Natural killer cell (primary cell): ENCODE measurements around the gene MTFR1L. TPM values are rescaled to one million over a fixed set of nuclear protein-coding genes. Genes with fewer than 3 reads are reported as not detected.
"Not testable (repeated sequence)": the region's sequence is repeated elsewhere in the genome, so short reads cannot be mapped to it uniquely, and the experiment has no call there.

ENCODE experiments used
- ATAC-seq, 3 donors: fragments of 150-1000 bp in 2 of 3; fragments of 200-7000 bp in 1 of 3; cut with Tn5 transposase; 1 replicate in 1 of 3; 2 replicates in 2 of 3; pipeline ENCODE4 v1.10.0; 2021; ENCODE audit warnings: mild to moderate bottlenecking in 2 of 3, moderate library complexity in 2 of 3
- DNase-seq, 2 donors: peaks; one replicate each; pipeline versions ENCODE4 v3.0.0 to v3.0.0-alpha.2; 2013 to 2021; ENCODE audit warnings: mixed read lengths in 1 of 2
- H3K27ac ChIP-seq: one replicate; pipeline ENCODE4 v1.5.1; 2013; ENCODE audit warnings: mild to moderate bottlenecking, low read length
- H3K27me3 ChIP-seq: one replicate; pipeline ENCODE4 v1.6.1; 2013; ENCODE audit warnings: low read length; ENCODE audit not compliant: control insufficient read depth, insufficient read depth
- H3K36me3 ChIP-seq: one replicate; pipeline ENCODE4 v1.6.1; 2013; ENCODE audit warnings: low read length; ENCODE audit not compliant: control insufficient read depth, insufficient read depth
- H3K4me1 ChIP-seq: one replicate; pipeline ENCODE4 v1.6.1; 2013; ENCODE audit warnings: low read length; ENCODE audit not compliant: control insufficient read depth, insufficient read depth
- H3K4me3 ChIP-seq: one replicate; pipeline ENCODE4 v1.5.1; 2013; ENCODE audit warnings: low read length
- H3K9me3 ChIP-seq: one replicate; pipeline ENCODE4 v1.6.1; 2013; ENCODE audit warnings: low read length; ENCODE audit not compliant: control insufficient read depth, insufficient read depth
- H3K27ac Mint-ChIP-seq, 2 donors: one replicate each; pipeline ENCODE4 v1.8.0; 2022; ENCODE audit warnings: mild to moderate bottlenecking in 2 of 2, mixed read lengths in 2 of 2, moderate library complexity in 1 of 2
- H3K27me3 Mint-ChIP-seq, 2 donors: one replicate each; pipeline ENCODE4 v1.8.0; 2022; ENCODE audit warnings: low read depth in 2 of 2, mixed read lengths in 2 of 2
- H3K36me3 Mint-ChIP-seq: one replicate; pipeline ENCODE4 v1.8.0; 2022; ENCODE audit warnings: mixed read lengths
- H3K4me1 Mint-ChIP-seq, 2 donors: one replicate each; pipeline ENCODE4 v1.8.0; 2022; ENCODE audit warnings: mixed read lengths in 2 of 2
- H3K4me3 Mint-ChIP-seq: one replicate; pipeline ENCODE4 v1.8.0; 2022; ENCODE audit warnings: mild to moderate bottlenecking, moderate library complexity, mixed read lengths
- H3K9me3 Mint-ChIP-seq, 2 donors: one replicate each; pipeline ENCODE4 v1.8.0; 2022; ENCODE audit warnings: mixed read lengths in 2 of 2
- WGBS: methylation state at CpG from one replicate; pipeline ENCODE4 v1.1.7; 2013; ENCODE audit warnings: missing lambda C conversion rate; ENCODE audit not compliant: insufficient coverage; 5-methylcytosine and 5-hydroxymethylcytosine counted together
- intact Hi-C: fragments of 100-400 bp; cut with micrococcal nuclease; formaldehyde crosslinking; loops from one replicate; pipeline ENCODE4 v1.14.2; 2022
- total RNA-seq, 4 donors: library from RNA; stranded (reverse); fragments of 120-200 nt in 1 of 4; gene quantifications; one replicate each; pipeline versions ENCODE4 v1.2.3 to v1.2.4, GENCODE V29; 2013 to 2022
- TF ChIP-seq, protein P1 (sequence below): fragments of 200-600 bp; IDR thresholded peaks from one replicate; pipeline ENCODE4 v1.8.0; 2022; ENCODE audit warnings: antibody characterized with exemption

Gene MTFR1L
- total RNA-seq, 3 donors from 2014 or later (not counting 1 experiment from before 2014, with no cell fraction given) = 33.4 to 39.0 (median 39.0) TPM

DNA sequence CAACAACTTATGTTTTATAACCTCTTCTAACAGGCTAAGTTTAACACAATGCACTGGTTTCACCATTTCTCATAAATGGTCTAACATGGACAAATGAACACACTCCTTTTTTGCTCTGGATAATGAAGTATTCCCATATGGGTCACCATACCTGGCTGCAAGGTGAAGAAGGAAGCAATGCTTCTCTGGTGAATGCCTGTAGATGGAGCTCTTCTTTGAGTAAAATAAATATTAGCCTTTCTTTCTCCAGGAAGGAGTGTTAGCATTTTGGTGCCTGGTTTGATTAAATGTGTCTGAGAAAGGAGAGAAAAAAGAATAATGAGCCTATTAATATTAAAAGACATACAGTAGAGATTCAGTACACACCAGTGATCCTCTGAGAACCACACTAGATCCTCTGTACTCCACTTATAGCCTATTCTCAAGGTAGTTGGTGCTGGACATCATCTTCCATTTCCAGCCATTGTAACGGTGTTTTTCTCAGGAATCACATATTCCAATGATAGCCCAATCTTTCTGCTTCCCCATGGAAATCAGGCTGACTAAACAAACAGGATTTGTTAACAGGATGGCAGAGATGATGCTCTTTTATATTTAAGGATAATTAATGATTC, 17.6 kb downstream of the MTFR1L start:
- peaks cover 17% of the 10 kb centered on the region for H3K36me3 ChIP-seq
- no peak for DNase-seq
- Mint-ChIP-seq H3K9me3 (no peaks in the 10 kb centered on the region), H3K36me3 (no peaks in the 10 kb centered on the region), H3K4me1 (no peaks in the 10 kb centered on the region), H3K27me3 (no peaks in the 10 kb centered on the region), H3K4me3 (no peak overlapping the region), H3K27ac (no peak overlapping the region)
- intact Hi-C loops = no loop called here
- TF ChIP-seq, protein P1, sequence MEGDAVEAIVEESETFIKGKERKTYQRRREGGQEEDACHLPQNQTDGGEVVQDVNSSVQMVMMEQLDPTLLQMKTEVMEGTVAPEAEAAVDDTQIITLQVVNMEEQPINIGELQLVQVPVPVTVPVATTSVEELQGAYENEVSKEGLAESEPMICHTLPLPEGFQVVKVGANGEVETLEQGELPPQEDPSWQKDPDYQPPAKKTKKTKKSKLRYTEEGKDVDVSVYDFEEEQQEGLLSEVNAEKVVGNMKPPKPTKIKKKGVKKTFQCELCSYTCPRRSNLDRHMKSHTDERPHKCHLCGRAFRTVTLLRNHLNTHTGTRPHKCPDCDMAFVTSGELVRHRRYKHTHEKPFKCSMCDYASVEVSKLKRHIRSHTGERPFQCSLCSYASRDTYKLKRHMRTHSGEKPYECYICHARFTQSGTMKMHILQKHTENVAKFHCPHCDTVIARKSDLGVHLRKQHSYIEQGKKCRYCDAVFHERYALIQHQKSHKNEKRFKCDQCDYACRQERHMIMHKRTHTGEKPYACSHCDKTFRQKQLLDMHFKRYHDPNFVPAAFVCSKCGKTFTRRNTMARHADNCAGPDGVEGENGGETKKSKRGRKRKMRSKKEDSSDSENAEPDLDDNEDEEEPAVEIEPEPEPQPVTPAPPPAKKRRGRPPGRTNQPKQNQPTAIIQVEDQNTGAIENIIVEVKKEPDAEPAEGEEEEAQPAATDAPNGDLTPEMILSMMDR = no peak
- H3K27ac ChIP-seq = no peak overlapping the region
- no peaks in the 10 kb centered on the region for H3K4me1 ChIP-seq
- 77% methylated on average over 1 of the region's 1 CpG for WGBS
- no peak for ATAC-seq
- H3K4me3 ChIP-seq = no peak overlapping the region
- H3K27me3 ChIP-seq = no peaks in the 10 kb centered on the region
- no peaks in the 10 kb centered on the region for H3K9me3 ChIP-seq

DNA sequence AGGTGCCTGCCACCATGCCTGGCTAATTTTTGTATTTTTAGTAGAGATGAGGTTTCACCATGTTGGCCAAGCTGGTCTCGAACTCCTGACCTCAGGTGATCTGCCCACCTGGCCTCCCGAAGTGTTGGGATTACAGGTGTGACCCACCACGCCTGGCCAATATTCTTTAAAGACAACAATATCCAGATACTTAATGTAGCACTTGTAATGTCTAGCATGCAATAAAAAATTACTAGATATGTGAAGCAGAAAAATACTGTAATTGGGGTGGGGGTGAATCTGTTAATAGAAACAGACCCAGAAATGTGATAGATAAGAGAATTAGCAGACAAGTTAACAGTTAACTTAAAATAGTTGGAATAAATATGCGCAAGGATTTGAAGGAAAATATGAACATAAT, 20.1 kb downstream of the MTFR1L start:
- DNase-seq, intact Hi-C loops, H3K36me3 ChIP-seq, H3K4me3 Mint-ChIP-seq, H3K4me1 ChIP-seq, H3K27ac Mint-ChIP-seq, H3K9me3 Mint-ChIP-seq, H3K27me3 Mint-ChIP-seq, H3K27ac ChIP-seq, H3K36me3 Mint-ChIP-seq, ATAC-seq, H3K4me3 ChIP-seq, H3K9me3 ChIP-seq, H3K27me3 ChIP-seq, H3K4me1 Mint-ChIP-seq: not testable (repeated sequence)
- WGBS = 87% methylated on average over 3 of the region's 4 CpGs

- Mint-ChIP-seq H3K9me3 (no peaks in the 10 kb centered on the region), H3K4me1 (no peaks in the 10 kb centered on the region), H3K27me3 (no peaks in the 10 kb centered on the region), H3K36me3 (no peaks in the 10 kb centered on the region), H3K4me3 (no peak overlapping the region), H3K27ac (no peak overlapping the region)
- no peak overlapping the region for H3K4me3 ChIP-seq
- no peaks in the 10 kb centered on the region for H3K27me3 ChIP-seq
- intact Hi-C loops = no loop called here
- H3K9me3 ChIP-seq = no peaks in the 10 kb centered on the region
- 83% methylated on average over 2 of the region's 3 CpGs for WGBS
- TF ChIP-seq, protein P1 = no peak
- ATAC-seq = no peak
- H3K36me3 ChIP-seq = no peaks in the 10 kb centered on the region
- no peaks in the 10 kb centered on the region for H3K4me1 ChIP-seq
- H3K27ac ChIP-seq = no peak overlapping the region
- no peak for DNase-seq
Measured at GRCh38 chr1:25843483-25843882, 23.7 kb downstream of the MTFR1L start.

DNA sequence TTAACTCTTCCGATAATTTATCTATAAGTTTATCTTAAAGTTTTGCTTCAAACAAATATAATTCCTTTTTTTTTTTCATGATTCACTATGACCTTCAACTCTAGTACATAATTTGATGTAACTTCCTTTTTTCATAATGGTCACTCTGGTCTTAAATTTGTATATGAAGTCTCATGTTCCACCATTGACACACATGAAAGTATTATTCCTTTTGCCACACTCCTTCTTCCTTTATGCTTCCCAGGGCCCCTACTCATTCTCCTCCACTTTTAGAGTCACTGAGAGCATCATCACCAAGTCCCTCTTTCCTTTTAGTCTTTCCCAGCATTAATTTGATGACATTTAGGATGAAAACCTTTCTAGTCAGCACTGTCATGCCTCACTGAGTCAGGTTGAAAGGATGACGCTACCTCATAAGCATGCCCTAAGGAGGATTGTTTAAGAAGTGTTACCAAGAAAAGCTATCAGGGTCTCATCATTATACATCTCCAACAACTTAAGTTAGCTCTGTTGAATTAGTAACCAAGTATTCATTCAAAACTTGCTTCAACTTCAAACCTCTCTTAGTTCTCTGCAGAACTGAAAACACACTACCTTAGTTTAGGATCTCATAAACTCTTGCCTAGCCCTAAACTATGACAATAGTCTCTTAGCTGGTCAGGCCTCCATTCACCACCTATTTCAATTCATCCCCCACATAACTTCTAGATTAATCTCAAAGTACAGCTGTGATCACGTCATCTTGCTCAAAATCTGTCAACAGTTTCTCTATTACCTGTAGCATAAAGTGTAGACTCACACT, 25.0 kb downstream of the MTFR1L start:
- H3K4me1 Mint-ChIP-seq = no peaks in the 10 kb centered on the region
- H3K9me3 Mint-ChIP-seq = no peaks in the 10 kb centered on the region
- Histone ChIP-seq H3K27ac (no peak overlapping the region), H3K4me3 (no peak overlapping the region), H3K27me3 (no peaks in the 10 kb centered on the region), H3K4me1 (no peaks in the 10 kb centered on the region), H3K9me3 (no peaks in the 10 kb centered on the region), H3K36me3 (no peaks in the 10 kb centered on the region)
- ATAC-seq (no peak), DNase-seq (no peak)
- no peak overlapping the region for H3K4me3 Mint-ChIP-seq
- no peaks in the 10 kb centered on the region for H3K36me3 Mint-ChIP-seq
- intact Hi-C loops = no loop called here
- H3K27me3 Mint-ChIP-seq = no peaks in the 10 kb centered on the region
- WGBS = 93% methylated on average over 1 of the region's 3 CpGs
- TF ChIP-seq, protein P1 = no peak
- no peak overlapping the region for H3K27ac Mint-ChIP-seq
